Esophagus (tissue), 2 donors: ENCODE results near the gene SLAMF6. TPM values are rescaled to one million over a fixed set of nuclear protein-coding genes. Genes with fewer than 3 reads are reported as not detected.

Source experiments
- H3K27ac ChIP-seq, 2 donors: one replicate each; pipeline ENCODE4 v1.5.1; 2013; ENCODE audit warnings: low read depth in 2 of 2, mild to moderate bottlenecking in 2 of 2, inconsistent platforms in 1 of 2, low read length in 1 of 2, moderate library complexity in 1 of 2
- H3K27me3 ChIP-seq, 2 donors: one replicate each; pipeline ENCODE4 v1.6.1; 2013; ENCODE audit warnings: low read length in 2 of 2, control low read depth in 1 of 2, mild to moderate bottlenecking in 1 of 2; ENCODE audit not compliant: insufficient read depth in 2 of 2, control insufficient read depth in 1 of 2
- H3K36me3 ChIP-seq, 2 donors: one replicate each; pipeline ENCODE4 v1.6.1; 2013; ENCODE audit warnings: low read length in 1 of 2; ENCODE audit not compliant: control insufficient read depth in 2 of 2, insufficient read depth in 2 of 2
- H3K4me1 ChIP-seq, 2 donors: one replicate each; pipeline ENCODE4 v1.6.1; 2013; ENCODE audit warnings: low read length in 1 of 2; ENCODE audit not compliant: control insufficient read depth in 2 of 2, insufficient read depth in 2 of 2
- H3K4me3 ChIP-seq, 2 donors: one replicate each; pipeline ENCODE4 v1.5.1; 2013; ENCODE audit warnings: low read length in 2 of 2, mild to moderate bottlenecking in 2 of 2, low read depth in 1 of 2, moderate library complexity in 1 of 2
- H3K9me3 ChIP-seq, 2 donors: one replicate each; pipeline ENCODE4 v1.6.1; 2013; ENCODE audit warnings: mild to moderate bottlenecking in 2 of 2, low read depth in 1 of 2, low read length in 1 of 2, moderate library complexity in 1 of 2; ENCODE audit not compliant: control insufficient read depth in 2 of 2, insufficient read depth in 1 of 2
- WGBS, 2 donors: extraction: QIAGEN DNeasy Blood & Tissue Kit; methylation state at CpG; one replicate each; pipeline ENCODE4 v1.1.7; 2013; 5-methylcytosine and 5-hydroxymethylcytosine counted together
- polyA plus RNA-seq, 2 donors: library from polyadenylated mRNA; stranded (reverse); fragments of 200-250 nt; gene quantifications; one replicate each; pipeline ENCODE4 v1.2.3, GENCODE V29; 2013
- donor health status: healthy with polysubstance abuse.
- donor health status: Bipolar disorder and iron deficiency.

Gene SLAMF6
- polyA plus RNA-seq, 2 donors = 0.55 to 1.4 TPM

DNA sequence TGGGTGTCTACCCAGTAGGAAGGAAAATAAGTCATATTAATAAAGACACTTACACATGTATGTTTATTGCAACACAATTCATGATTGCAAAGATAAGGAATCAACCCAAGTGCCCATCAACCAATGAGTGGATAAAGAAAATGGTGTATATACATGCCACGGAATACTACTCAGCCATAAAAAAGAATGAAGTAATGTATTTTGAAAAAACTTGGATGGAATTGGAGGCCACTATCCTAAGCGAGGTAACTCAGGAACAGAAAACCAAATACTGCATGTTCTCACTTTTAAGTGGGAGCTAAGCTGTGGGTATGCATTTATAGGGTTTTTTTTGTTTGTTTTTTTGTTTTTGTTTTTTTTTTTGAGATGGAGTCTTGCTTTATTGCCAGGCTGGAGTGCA lies 73.6 kb downstream of the SLAMF6 start:
- Histone ChIP-seq H3K27me3 (no peaks in the 10 kb centered on the region), H3K9me3 (no peaks in the 10 kb centered on the region), H3K36me3 (no peaks in the 10 kb centered on the region), H3K4me3 (no peak overlapping the region), H3K27ac (no peak overlapping the region), H3K4me1 (no peaks in the 10 kb centered on the region)
- 90 to 96% methylated on average over 2 of the region's 2 CpGs for WGBS, 2 donors

DNA sequence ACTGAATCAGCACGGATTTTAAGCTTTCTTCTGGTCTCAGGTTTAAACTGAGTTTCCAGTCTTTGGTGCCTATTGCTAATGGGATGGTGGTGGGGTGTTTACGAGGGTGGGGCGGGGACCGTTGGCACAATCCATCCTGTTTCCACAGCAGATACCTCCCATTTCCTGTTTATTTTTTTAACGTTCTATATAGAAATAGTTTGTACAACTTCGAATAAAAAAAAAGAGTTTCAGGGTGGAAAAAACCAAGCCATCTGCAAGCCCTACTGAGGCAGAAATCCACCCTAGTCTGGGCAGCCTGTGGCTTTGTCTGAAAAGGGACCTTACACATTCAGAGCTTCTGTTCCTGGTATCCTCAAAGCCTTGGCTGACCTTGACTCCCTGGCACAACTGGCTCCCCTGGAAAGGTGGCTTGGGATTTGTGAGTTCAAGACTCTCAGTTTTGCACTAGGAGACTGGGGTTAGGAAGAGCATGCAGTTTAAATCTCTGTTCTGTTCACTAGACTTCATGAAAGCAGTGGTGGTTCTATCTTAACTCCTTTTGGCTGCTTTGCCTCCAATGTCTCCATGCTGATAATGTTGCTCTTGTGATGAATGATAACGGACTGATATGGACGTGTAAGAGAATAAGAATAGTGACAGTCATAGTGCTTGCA lies 76.0 kb downstream of the SLAMF6 start:
- Histone ChIP-seq H3K9me3 (no peaks in the 10 kb centered on the region), H3K4me1 (no peaks in the 10 kb centered on the region), H3K4me3 (no peak overlapping the region), H3K27ac (no peak overlapping the region), H3K36me3 (no peaks in the 10 kb centered on the region), H3K27me3 (no peaks in the 10 kb centered on the region)
- 48 to 50% methylated on average over 8 of the region's 8 CpGs for WGBS, 2 donors

GRCh38 chr1:160439718-160440117 lies 83.3 kb downstream of the SLAMF6 start:
- no peak overlapping the region for H3K4me3 ChIP-seq
- no peaks in the 10 kb centered on the region for H3K36me3 ChIP-seq
- no peaks in the 10 kb centered on the region for H3K27me3 ChIP-seq
- H3K4me1 ChIP-seq = no peaks in the 10 kb centered on the region
- H3K27ac ChIP-seq = no peak overlapping the region
- 56 to 69% methylated on average over 2 of the region's 2 CpGs for WGBS, 2 donors
- no peaks in the 10 kb centered on the region for H3K9me3 ChIP-seq

- Histone ChIP-seq H3K27ac (no peak overlapping the region), H3K4me3 (no peak overlapping the region)
- WGBS, 2 donors = 89 to 97% methylated on average over 2 of the region's 2 CpGs
These were observed 84.1 kb downstream of the SLAMF6 start for GRCh38 chr1:160438935-160439334.

DNA sequence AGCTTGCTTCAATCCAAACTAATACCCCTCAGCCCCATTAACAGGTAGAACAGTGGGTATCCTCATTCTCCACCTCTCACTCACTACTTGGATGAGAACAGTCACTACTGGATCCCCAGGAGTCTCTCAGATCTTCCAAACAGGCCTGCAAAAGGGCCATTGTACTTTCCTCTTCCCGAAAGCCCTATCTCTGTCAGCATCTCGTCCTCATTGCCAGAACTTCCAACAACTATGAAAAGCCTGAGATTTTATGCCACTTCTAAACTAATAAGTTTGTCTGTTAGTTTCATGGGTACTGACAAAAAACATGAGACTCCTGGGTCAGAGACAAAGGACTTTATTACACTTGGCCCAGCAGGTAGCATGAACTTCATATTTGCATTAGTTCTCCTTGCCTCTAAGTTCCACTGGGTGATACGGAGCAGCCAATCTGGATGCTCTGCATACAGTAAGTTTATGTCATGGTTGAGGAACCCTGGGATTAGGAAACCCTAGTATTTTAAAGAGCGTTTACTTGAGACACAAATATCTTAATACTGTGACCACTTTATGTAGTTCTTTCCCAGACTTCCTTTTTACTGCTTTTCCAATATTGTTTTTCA lies 84.6 kb downstream of the SLAMF6 start:
- H3K4me3 ChIP-seq = no peak overlapping the region
- H3K27me3 ChIP-seq = no peaks in the 10 kb centered on the region
- 84 to 87% methylated on average over 4 of the region's 4 CpGs for WGBS, 2 donors
- no peaks in the 10 kb centered on the region for H3K36me3 ChIP-seq
- no peak overlapping the region for H3K27ac ChIP-seq
- H3K4me1 ChIP-seq = no peaks in the 10 kb centered on the region
- H3K9me3 ChIP-seq = no peaks in the 10 kb centered on the region

More at GRCh38 chr1:160438935-160439334, 84.1 kb downstream of the SLAMF6 start:
- no peaks in the 10 kb centered on the region for H3K9me3 ChIP-seq
- H3K4me1 ChIP-seq = no peaks in the 10 kb centered on the region
- H3K27me3 ChIP-seq = no peaks in the 10 kb centered on the region
- no peaks in the 10 kb centered on the region for H3K36me3 ChIP-seq

- H3K9me3 ChIP-seq = no peaks in the 10 kb centered on the region
- WGBS, 2 donors = 51 to 62% methylated on average over 4 of the region's 4 CpGs
- H3K4me3 ChIP-seq = no peak overlapping the region
- no peaks in the 10 kb centered on the region for H3K27me3 ChIP-seq
- no peaks in the 10 kb centered on the region for H3K4me1 ChIP-seq
- no peaks in the 10 kb centered on the region for H3K36me3 ChIP-seq
- no peak overlapping the region for H3K27ac ChIP-seq
These were observed 85.4 kb downstream of the SLAMF6 start for GRCh38 chr1:160437432-160438316.

GRCh38 chr1:160436966-160437365 lies 86.1 kb downstream of the SLAMF6 start:
- no peak overlapping the region for H3K4me3 ChIP-seq
- no peaks in the 10 kb centered on the region for H3K36me3 ChIP-seq
- no peak overlapping the region for H3K27ac ChIP-seq
- no peaks in the 10 kb centered on the region for H3K4me1 ChIP-seq
- H3K9me3 ChIP-seq = no peaks in the 10 kb centered on the region
- 64 to 72% methylated on average over 2 of the region's 2 CpGs for WGBS, 2 donors
- no peaks in the 10 kb centered on the region for H3K27me3 ChIP-seq

Other genes starting within 250 kb of the SLAMF6 start
- gene PEX19, start 238.1 kb downstream of the SLAMF6 start, polyA plus RNA-seq = 10 to 100 TPM in 1 of 2 donors, 1 to 10 TPM in 1; 8.1 to 20.1 TPM
- 10 to 100 TPM; 45.1 to 51.1 TPM for gene COPA, start 180.0 kb downstream of the SLAMF6 start, polyA plus RNA-seq
- gene NCSTN, start 179.9 kb downstream of the SLAMF6 start, polyA plus RNA-seq = 10 to 100 TPM; 34.2 to 34.9 TPM
- gene NHLH1, start 156.2 kb downstream of the SLAMF6 start, polyA plus RNA-seq = under 1 TPM; 0.08 to 0.09 TPM
- gene VANGL2, start 122.7 kb downstream of the SLAMF6 start, polyA plus RNA-seq = 1 to 10 TPM; 4.5 to 6.8 TPM
- under 1 TPM; 0.26 to 0.29 TPM for gene CD84, start 56.2 kb upstream of the SLAMF6 start, polyA plus RNA-seq
- under 1 TPM; 0.26 to 0.29 TPM for gene SLAMF1, start 123.8 kb upstream of the SLAMF6 start, polyA plus RNA-seq
- gene CD48, start 188.6 kb upstream of the SLAMF6 start, polyA plus RNA-seq = 1 to 10 TPM; 3.3 to 4.6 TPM
- gene SLAMF7, start 216.0 kb upstream of the SLAMF6 start, polyA plus RNA-seq = 1 to 10 TPM; 2.9 to 4.0 TPM